MG63 (cell line): ENCODE results near the gene CES4A. TPM values are rescaled to one million over a fixed set of nuclear protein-coding genes. Genes with fewer than 3 reads are reported as not detected.
A peak's percentile ranks its signal among the peaks of the same experiment; 100 is the strongest.
"Not testable (repeated sequence)": the region's sequence is repeated elsewhere in the genome, so short reads cannot be mapped to it uniquely, and the experiment has no call there.

Experiments
- DNase-seq: peaks from one replicate; pipeline ENCODE4 v3.0.0-alpha.2; 2020
- H3K27me3 ChIP-seq: fragments of 250-450 bp; sonication (Bioruptor Pico); 2 replicates; pipeline ENCODE4 v1.5.1; 2020; ENCODE audit warnings: mild to moderate bottlenecking, moderate library complexity
- H3K36me3 ChIP-seq: fragments of 250-450 bp; sonication (Bioruptor Pico); 2 replicates; pipeline ENCODE4 v1.5.1; 2020; ENCODE audit warnings: mild to moderate bottlenecking, moderate library complexity
- H3K4me3 ChIP-seq: fragments of 250-450 bp; sonication (Bioruptor Pico); 2 replicates; pipeline ENCODE4 v1.5.1; 2020; ENCODE audit warnings: mild to moderate bottlenecking, moderate library complexity
- H3K9me3 ChIP-seq: fragments of 250-450 bp; sonication (Bioruptor Pico); 2 replicates; pipeline ENCODE4 v1.5.1; 2020; ENCODE audit warnings: mild to moderate bottlenecking, moderate library complexity
- total RNA-seq: library from RNA; depleted of rRNA; stranded (reverse); fragments of >200 nt; shearing (Covaris generic); gene quantifications from 2 replicates; pipeline ENCODE4 v1.2.3, GENCODE V29; 2014; ENCODE audit warnings: low replicate concordance

Gene CES4A
- total RNA-seq, 1 experiment from 2014 or later, result 0.82 TPM

- not testable (repeated sequence) for H3K27me3 ChIP-seq, H3K4me3 ChIP-seq, H3K9me3 ChIP-seq, H3K36me3 ChIP-seq, DNase-seq
These were observed 14.0 kb upstream of the CES4A start for GRCh38 chr16:66974156-66974931.

- not testable (repeated sequence) for H3K27me3 ChIP-seq, DNase-seq, H3K36me3 ChIP-seq, H3K9me3 ChIP-seq, H3K4me3 ChIP-seq
These were observed 13.5 kb upstream of the CES4A start for GRCh38 chr16:66974932-66975246.

GRCh38 chr16:66975302-66975893 lies 13.0 kb upstream of the CES4A start:
- DNase-seq, result no peak
- Histone ChIP-seq H3K27me3 (no peaks in the 10 kb centered on the region), H3K4me3 (no peak overlapping the region), H3K9me3 (no peaks in the 10 kb centered on the region), H3K36me3 (no peaks in the 10 kb centered on the region)

- no peaks in the 10 kb centered on the region for H3K27me3 ChIP-seq
- H3K36me3 ChIP-seq, result no peaks in the 10 kb centered on the region
- no peaks in the 10 kb centered on the region for H3K9me3 ChIP-seq
- DNase-seq, result no peak
- no peak overlapping the region for H3K4me3 ChIP-seq
These were observed 11.6 kb upstream of the CES4A start for GRCh38 chr16:66976746-66977145.

GRCh38 chr16:66977341-66978113 lies 10.9 kb upstream of the CES4A start:
- DNase-seq, result peak; percentile 69
- H3K27me3 ChIP-seq, result no peaks in the 10 kb centered on the region
- no peaks in the 10 kb centered on the region for H3K36me3 ChIP-seq
- H3K4me3 ChIP-seq, result no peak overlapping the region
- no peaks in the 10 kb centered on the region for H3K9me3 ChIP-seq

- peak; percentile 45 for DNase-seq
- Histone ChIP-seq H3K27me3 (no peaks in the 10 kb centered on the region), H3K9me3 (no peaks in the 10 kb centered on the region)
These were observed 9.2 kb upstream of the CES4A start for GRCh38 chr16:66979011-66979717.

GRCh38 chr16:66983033-66983432 lies 5.4 kb upstream of the CES4A start:
- H3K9me3 ChIP-seq, result no peaks in the 10 kb centered on the region
- no peaks in the 10 kb centered on the region for H3K27me3 ChIP-seq
- DNase-seq, result no peak
- H3K4me3 ChIP-seq, result no peak overlapping the region
- H3K36me3 ChIP-seq, result no peaks in the 10 kb centered on the region

More at GRCh38 chr16:66979011-66979717, 9.2 kb upstream of the CES4A start:
- H3K4me3 ChIP-seq, result no peak overlapping the region
- H3K36me3 ChIP-seq, result no peaks in the 10 kb centered on the region

GRCh38 chr16:66984892-66985311 lies 3.5 kb upstream of the CES4A start:
- no peak for DNase-seq
- Histone ChIP-seq H3K27me3 (no peaks in the 10 kb centered on the region), H3K36me3 (no peaks in the 10 kb centered on the region), H3K4me3 (no peak overlapping the region), H3K9me3 (no peaks in the 10 kb centered on the region)

GRCh38 chr16:66986559-66986958 lies 1.8 kb upstream of the CES4A start:
- no peak overlapping the region for H3K4me3 ChIP-seq
- no peaks in the 10 kb centered on the region for H3K27me3 ChIP-seq
- no peak for DNase-seq
- no peaks in the 10 kb centered on the region for H3K9me3 ChIP-seq
- no peaks in the 10 kb centered on the region for H3K36me3 ChIP-seq

- Histone ChIP-seq H3K36me3 (no peaks in the 10 kb centered on the region), H3K9me3 (no peaks in the 10 kb centered on the region)
- DNase-seq, result no peak
These were observed 3.2 kb downstream of the CES4A start for GRCh38 chr16:66991545-66992077.

GRCh38 chr16:66993558-66993957 lies 5.2 kb downstream of the CES4A start:
- not testable (repeated sequence) for H3K36me3 ChIP-seq, H3K27me3 ChIP-seq, H3K9me3 ChIP-seq, DNase-seq, H3K4me3 ChIP-seq

More at GRCh38 chr16:66991545-66992077, 3.2 kb downstream of the CES4A start:
- Histone ChIP-seq H3K27me3 (no peaks in the 10 kb centered on the region), H3K4me3 (no peak overlapping the region)

- H3K4me3 ChIP-seq, result no peak overlapping the region
- H3K9me3 ChIP-seq, result no peaks in the 10 kb centered on the region
- H3K27me3 ChIP-seq, result no peaks in the 10 kb centered on the region
- no peaks in the 10 kb centered on the region for H3K36me3 ChIP-seq
- peak; percentile 34 for DNase-seq
These were observed 8.1 kb downstream of the CES4A start for GRCh38 chr16:66996324-66996982.

- Histone ChIP-seq H3K4me3 (no peak overlapping the region), H3K9me3 (no peaks in the 10 kb centered on the region), H3K36me3 (no peaks in the 10 kb centered on the region), H3K27me3 (no peaks in the 10 kb centered on the region)
- no peak for DNase-seq
These were observed 8.6 kb downstream of the CES4A start for GRCh38 chr16:66996983-66997358.

GRCh38 chr16:67000384-67001351 lies 12.3 kb downstream of the CES4A start:
- DNase-seq, result no peak
- H3K9me3 ChIP-seq, result no peaks in the 10 kb centered on the region
- H3K27me3 ChIP-seq, result no peaks in the 10 kb centered on the region
- no peaks in the 10 kb centered on the region for H3K36me3 ChIP-seq
- no peak overlapping the region for H3K4me3 ChIP-seq

GRCh38 chr16:67001726-67002125 lies 13.3 kb downstream of the CES4A start:
- Histone ChIP-seq H3K36me3 (no peaks in the 10 kb centered on the region), H3K9me3 (no peaks in the 10 kb centered on the region), H3K27me3 (no peaks in the 10 kb centered on the region), H3K4me3 (no peak overlapping the region)
- DNase-seq, result no peak
